Measurements from ENCODE around the gene DPEP2NB. TPM values are rescaled to one million over a fixed set of nuclear protein-coding genes. Genes with fewer than 3 reads are reported as not detected.
"Not testable (repeated sequence)": the region's sequence is repeated elsewhere in the genome, so short reads cannot be mapped to it uniquely, and the experiment has no call there.

The DPEP2NB gene
- polyA plus RNA-seq, 3 donors: not detected

GRCh38 chr16:68022278-68022727 lies 6.6 kb upstream of the DPEP2NB start:
- no peak for DNase-seq (ENCODE audit: extremely low read depth in 1 of 11, low read depth in 9 of 11, low spot score in 4 of 11)

GRCh38 chr16:68021490-68021889 lies 5.8 kb upstream of the DPEP2NB start:
- DNase-seq (ENCODE audit: extremely low read depth in 1 of 11, low read depth in 9 of 11, low spot score in 4 of 11): no peak

DNA sequence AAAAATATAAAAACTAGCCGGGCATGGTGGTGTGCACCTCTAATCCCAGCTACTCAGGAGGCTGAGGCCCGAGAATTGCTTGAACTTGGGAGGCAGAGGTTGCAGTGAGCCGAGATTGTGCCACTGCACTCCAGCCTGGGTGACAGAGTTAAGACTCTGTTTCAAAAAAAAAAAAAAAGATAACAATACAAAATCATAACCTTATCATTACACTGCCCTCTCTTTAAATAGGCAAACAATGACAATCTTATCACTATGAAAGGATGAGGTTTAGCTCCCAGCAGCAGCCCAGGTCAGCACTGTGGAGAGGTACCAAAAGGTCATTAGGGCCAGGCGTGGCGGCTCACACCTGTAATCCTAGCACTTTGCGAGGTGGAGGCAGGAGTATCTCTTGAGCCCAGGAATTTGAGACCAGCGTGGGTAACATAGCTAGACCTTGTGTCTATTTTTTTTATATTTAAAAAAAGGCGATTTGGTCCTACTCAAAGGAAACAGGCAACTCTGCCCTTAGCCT lies 3.5 kb upstream of the DPEP2NB start:
- DNase-seq (ENCODE audit: extremely low read depth in 1 of 11, low read depth in 9 of 11, low spot score in 4 of 11): no peak

DNA sequence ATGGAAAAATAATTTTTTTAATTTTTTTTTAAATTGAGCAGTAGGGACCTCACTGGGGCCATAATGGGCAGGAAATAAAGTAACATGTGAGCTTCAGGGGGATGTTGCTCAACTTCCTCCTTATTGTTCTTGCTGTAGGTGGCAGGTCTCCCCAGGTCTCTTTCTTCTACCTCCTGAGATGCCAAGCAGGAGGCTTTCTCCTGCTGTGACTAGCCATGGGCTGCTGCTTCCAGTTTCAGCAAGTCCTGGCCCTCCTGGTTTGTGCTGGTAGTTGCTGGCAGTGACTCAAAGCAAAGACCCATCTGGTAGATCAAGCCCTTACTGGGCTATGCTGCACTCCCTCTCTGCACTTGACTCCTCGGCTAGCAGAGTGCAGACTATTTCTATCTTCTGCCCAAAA lies 2.3 kb downstream of the DPEP2NB start:
- DNase-seq (ENCODE audit: extremely low read depth in 1 of 11, low read depth in 9 of 11, low spot score in 4 of 11): no peak

DNA sequence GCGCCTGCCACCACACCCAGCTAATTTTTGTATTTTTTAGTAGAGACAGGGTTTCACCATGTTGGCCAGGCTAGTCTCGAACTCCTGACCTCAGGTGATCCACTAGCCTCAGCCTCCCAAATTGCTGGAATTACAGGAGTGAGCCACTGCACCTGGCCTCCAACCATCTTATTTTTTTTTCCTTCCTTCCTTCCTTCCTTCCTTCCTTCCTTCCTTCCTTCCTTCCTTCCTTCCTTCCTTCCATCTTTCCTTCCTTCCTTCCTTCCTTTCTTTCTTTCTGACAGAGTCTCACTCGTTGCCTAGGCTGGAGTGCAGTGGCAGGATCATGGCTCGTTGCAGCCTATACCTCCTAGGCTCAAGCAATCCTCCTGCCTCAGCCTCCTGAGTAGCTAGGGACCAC lies 5.8 kb downstream of the DPEP2NB start:
- not testable (repeated sequence) for DNase-seq (ENCODE audit: extremely low read depth in 1 of 11, low read depth in 9 of 11, low spot score in 4 of 11)

DNA sequence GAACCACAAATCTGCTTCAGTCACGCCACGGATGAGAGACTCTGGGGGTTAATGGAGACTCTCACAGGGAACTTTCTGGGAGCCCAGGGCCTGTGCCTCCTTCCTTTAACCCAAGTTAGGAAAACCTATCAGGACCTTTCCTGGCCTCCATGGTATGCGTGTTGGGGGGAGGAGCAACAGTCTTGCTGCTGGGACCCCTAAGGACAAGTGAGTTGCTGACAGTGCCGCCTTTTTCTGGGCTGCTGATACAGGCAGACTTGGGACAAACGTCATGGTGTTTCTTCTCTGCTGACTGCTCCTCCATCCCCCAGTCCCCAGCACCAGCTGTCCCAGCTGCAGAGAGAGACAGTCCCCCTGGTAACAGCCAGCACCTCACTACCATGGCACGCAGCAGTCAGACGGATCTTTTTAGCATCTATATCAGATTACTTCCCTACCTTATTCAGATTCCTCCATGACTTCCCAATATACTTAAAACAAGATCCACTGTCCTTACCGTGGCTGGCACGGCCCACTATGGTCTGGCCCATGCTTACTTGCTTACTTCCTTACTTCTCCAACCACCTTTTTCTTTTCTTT lies 6.5 kb downstream of the DPEP2NB start:
- no peak for DNase-seq (ENCODE audit: extremely low read depth in 1 of 11, low read depth in 9 of 11, low spot score in 4 of 11)

DNA sequence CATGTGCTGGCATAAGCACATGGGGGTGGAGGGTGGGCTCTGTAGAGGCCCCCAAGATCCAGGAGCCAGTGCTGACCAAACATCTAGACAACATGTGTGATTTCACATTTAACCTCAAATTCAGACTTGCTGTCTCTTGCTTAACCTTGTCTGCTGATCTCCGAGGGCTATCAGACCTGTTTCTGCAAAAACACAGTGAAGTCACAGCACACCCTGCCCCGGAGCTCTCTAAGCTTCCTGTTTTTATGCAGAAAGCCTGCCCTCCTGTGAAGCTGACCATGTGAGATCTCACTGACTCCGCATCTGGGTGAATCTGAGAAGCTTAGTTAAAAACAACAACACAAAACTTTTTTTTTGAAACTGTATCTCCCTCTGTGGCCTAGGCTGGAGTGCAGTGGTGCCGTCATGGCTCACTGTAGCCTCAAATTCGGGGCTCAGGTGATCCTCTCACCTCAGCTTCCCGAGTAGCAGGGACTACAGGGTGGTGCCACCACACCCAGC lies 9.9 kb downstream of the DPEP2NB start:
- DNase-seq (ENCODE audit: extremely low read depth in 1 of 11, low read depth in 9 of 11, low spot score in 4 of 11): no peak

DNA sequence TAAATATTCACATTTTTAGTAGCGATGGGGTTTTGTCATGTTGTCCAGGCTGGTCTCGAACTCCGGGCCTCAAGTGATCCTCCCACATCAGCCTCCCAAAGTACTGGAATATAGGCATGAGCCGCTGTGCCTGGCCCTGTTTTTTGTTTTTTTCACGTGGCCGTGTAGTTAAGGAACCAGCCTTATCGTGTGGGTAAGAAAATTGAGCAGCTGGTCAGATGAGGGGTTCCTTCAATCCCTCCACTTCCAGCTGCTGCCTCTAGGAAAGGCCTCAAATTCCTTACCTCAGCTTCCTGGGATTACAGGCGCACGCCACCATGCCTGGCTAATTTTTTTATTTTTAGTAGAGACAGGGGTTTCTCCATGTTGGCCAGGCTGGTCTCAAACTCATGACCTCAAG lies 10.5 kb downstream of the DPEP2NB start:
- no peak for DNase-seq (ENCODE audit: extremely low read depth in 1 of 11, low read depth in 9 of 11, low spot score in 4 of 11)

DNA sequence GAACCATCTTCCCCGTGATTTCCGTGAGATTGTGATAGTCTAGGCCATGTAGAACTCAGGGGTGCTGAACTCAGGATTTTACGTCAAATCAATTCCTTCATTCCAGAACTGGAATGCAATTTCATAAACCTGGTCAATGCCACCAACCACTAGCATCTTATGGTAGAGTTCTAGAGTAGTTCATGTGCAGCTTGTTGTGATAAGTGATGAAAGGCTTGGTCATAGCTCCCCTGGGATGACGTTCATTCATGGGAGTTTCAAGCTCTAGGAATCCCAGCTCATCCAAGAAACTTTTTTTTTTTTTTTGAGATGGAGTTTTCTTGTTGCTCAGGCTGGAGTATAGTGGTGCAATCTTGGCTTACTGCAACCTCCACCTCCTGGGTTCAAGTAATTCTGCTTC lies 12.7 kb downstream of the DPEP2NB start:
- no peak for DNase-seq (ENCODE audit: extremely low read depth in 1 of 11, low read depth in 9 of 11, low spot score in 4 of 11)

- DNase-seq (ENCODE audit: extremely low read depth in 1 of 11, low read depth in 9 of 11, low spot score in 4 of 11): no peak
Measured at GRCh38 chr16:68000450-68000849, 15.3 kb downstream of the DPEP2NB start.

DNA sequence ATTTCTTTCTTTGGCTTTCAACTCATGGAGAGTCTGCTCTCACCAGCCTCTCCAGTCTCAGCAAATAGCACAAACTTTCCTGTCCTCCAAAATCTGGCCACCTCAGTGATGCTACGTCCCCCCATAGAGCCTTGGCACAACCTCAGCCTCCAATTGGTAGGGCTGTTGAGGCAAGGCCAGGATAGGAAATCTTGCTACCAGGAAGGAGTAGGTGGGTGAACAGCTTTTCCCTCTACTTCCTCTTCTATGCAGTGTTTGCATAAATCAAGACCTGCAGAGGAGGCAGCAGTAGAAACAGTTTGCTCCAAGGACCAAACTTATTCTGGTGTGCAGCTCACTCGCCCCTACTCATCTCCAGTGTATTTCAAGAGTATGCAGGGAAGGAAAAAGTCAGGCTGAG lies 15.7 kb downstream of the DPEP2NB start:
- DNase-seq (ENCODE audit: extremely low read depth in 1 of 11, low read depth in 9 of 11, low spot score in 4 of 11): no peak

- DNase-seq (ENCODE audit: extremely low read depth in 1 of 11, low read depth in 9 of 11, low spot score in 4 of 11): not testable (repeated sequence)
Measured at GRCh38 chr16:67998779-67999688, 16.7 kb downstream of the DPEP2NB start, which contains the start of gene DPEP2. DPEP2 (minus strand) TSS chr16:67999484; CDS start chr16:67993212, 6,272 bp downstream.

- DNase-seq (ENCODE audit: extremely low read depth in 1 of 11, low read depth in 9 of 11, low spot score in 4 of 11): not testable (repeated sequence)
Measured at GRCh38 chr16:67998231-67998778, 17.4 kb downstream of the DPEP2NB start.

GRCh38 chr16:67996666-67997065 lies 19.0 kb downstream of the DPEP2NB start:
- DNase-seq (ENCODE audit: extremely low read depth in 1 of 11, low read depth in 9 of 11, low spot score in 4 of 11): no peak

DNA sequence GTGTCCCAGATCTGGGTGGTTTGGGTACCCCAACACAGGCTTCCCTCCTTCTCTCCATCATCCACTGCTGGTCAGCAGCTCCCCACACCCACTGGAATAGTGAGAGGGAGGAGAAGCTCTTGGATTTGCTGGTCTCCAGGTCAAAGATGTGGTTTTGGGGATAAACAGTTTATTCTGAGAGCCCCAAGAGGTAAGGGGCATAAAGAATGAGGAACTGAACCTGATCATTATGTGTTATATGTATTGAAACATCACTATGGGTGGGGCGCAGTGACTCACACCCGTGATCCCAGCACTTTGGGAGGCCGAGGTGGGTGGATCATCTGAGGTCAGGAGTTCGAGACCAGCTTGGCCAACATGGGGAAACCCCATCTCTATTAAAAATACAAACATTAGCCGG lies 20.3 kb downstream of the DPEP2NB start:
- DNase-seq (ENCODE audit: extremely low read depth in 1 of 11, low read depth in 9 of 11, low spot score in 4 of 11): no peak

GRCh38 chr16:67994040-67994408 lies 21.7 kb downstream of the DPEP2NB start:
- DNase-seq (ENCODE audit: extremely low read depth in 1 of 11, low read depth in 9 of 11, low spot score in 4 of 11): not testable (repeated sequence)

DNA sequence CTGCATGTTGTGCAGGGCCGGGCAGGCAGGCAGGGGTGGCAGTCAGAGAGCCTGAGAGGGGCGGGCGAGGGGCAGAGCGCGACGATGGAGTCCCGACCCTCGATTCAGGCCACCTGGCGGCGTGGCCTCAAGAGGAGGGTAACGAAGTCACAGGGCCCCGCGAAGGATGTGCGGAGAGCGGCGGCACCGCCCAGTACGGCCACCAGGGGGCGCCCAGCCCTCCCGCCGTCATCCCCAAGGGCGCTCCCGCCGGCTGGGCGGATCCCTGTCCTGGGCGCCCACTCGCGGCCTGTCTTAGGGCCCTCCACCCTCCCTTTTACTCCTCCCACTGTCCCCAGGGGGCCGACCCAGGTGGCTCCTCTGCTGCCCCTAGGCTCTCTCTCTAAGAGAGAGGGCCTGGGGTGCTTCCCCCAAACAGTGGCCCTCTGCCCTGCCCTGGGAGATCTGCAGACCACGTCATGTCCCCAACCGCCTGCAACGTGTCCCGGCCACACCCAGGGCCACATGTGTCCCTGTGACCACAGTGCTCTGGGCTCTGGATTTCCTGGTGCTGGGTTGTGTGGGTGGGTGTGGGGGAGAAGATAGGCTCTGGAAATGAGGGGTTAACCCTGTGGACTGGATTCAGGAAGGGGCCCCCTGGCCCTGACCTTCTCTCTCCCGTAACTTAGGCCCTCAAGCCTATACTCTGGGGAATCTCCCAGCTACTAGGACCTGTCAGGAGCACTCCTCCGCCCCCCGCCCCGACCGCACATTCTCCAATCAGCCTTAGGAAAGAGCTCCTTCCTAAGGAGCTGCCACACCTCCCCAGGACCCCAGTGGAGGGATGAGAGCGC lies 22.3 kb downstream of the DPEP2NB start:
- DNase-seq (ENCODE audit: extremely low read depth in 1 of 11, low read depth in 9 of 11, low spot score in 4 of 11): peak in 7 of 11 donors; percentile 13 to 67 (median 59)

DNA sequence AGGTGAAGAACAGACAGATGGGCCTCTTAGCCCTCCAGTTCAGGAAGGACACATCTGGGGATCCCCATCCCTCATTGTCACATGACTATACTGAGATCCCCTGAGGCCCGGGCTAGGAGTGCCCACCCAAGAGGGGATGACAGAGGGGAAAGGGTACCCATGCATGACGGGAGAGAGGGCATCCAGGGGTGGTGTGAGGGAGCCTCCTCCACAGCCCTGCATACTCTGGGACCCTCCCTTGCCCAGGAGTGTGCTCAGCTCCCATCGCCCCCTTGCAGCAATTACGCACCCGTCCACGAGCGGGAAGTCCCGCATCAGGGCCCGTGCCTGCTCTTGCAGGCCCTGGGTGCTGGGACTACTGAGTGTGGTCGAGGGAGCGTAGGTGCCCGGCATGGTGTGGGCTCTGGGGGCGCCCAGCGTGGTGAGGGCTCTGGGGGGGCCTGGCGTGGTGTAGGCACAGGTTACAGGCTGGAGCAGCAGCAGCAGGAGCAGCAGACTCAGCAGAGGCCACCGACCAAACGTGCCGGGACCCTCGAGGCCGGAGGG lies 23.0 kb downstream of the DPEP2NB start:
- no peak for DNase-seq (ENCODE audit: extremely low read depth in 1 of 11, low read depth in 9 of 11, low spot score in 4 of 11)

- DNase-seq (ENCODE audit: extremely low read depth in 1 of 11, low read depth in 9 of 11, low spot score in 4 of 11): no peak
Measured at GRCh38 chr16:67990018-67990386, 25.7 kb downstream of the DPEP2NB start.
